Measurements from ENCODE around the gene PRKAG2.
A peak's percentile ranks its signal among the peaks of the same experiment; 100 is the strongest.
"Not testable (repeated sequence)": the region's sequence is repeated elsewhere in the genome, so short reads cannot be mapped to it uniquely, and the experiment has no call there.

Gene PRKAG2

GRCh38 chr7:151520419-151521261, 356.3 kb downstream of the PRKAG2 start:
- no peak for DNase-seq

GRCh38 chr7:151519765-151520418, 357.0 kb downstream of the PRKAG2 start, which contains the start of gene RHEB:
RHEB (minus strand) TSS chr7:151519895; CDS start chr7:151519511, 384 bp downstream.
- DNase-seq: peak; percentile 100

GRCh38 chr7:151518947-151519764, 357.8 kb downstream of the PRKAG2 start:
- DNase-seq: not testable (repeated sequence)

- DNase-seq: peak; percentile 23 to 56
Measured at GRCh38 chr7:151518105-151518946, 358.6 kb downstream of the PRKAG2 start.

GRCh38 chr7:151517601-151518104, 359.3 kb downstream of the PRKAG2 start:
- DNase-seq: no peak

GRCh38 chr7:151515276-151515565, 361.7 kb downstream of the PRKAG2 start:
- no peak for DNase-seq

- no peak for DNase-seq
Measured at GRCh38 chr7:151514461-151515275, 362.2 kb downstream of the PRKAG2 start.

GRCh38 chr7:151513133-151513532, 363.8 kb downstream of the PRKAG2 start:
- DNase-seq: no peak

GRCh38 chr7:151512353-151512752, 364.6 kb downstream of the PRKAG2 start:
- no peak for DNase-seq

- DNase-seq: no peak
Measured at GRCh38 chr7:151511946-151512345, 365.0 kb downstream of the PRKAG2 start.

GRCh38 chr7:151511270-151511669, 365.6 kb downstream of the PRKAG2 start:
- DNase-seq: no peak

GRCh38 chr7:151509670-151510333, 367.1 kb downstream of the PRKAG2 start:
- no peak for DNase-seq

GRCh38 chr7:151508991-151509390, 367.9 kb downstream of the PRKAG2 start:
- no peak for DNase-seq

- DNase-seq: no peak
Measured at GRCh38 chr7:151507806-151508205, 369.1 kb downstream of the PRKAG2 start.

GRCh38 chr7:151506901-151507382, 370.0 kb downstream of the PRKAG2 start:
- peak in 1 of 2 experiments; percentile 28 for DNase-seq
